ENCODE results near the gene NOP14.

Gene NOP14

DNA sequence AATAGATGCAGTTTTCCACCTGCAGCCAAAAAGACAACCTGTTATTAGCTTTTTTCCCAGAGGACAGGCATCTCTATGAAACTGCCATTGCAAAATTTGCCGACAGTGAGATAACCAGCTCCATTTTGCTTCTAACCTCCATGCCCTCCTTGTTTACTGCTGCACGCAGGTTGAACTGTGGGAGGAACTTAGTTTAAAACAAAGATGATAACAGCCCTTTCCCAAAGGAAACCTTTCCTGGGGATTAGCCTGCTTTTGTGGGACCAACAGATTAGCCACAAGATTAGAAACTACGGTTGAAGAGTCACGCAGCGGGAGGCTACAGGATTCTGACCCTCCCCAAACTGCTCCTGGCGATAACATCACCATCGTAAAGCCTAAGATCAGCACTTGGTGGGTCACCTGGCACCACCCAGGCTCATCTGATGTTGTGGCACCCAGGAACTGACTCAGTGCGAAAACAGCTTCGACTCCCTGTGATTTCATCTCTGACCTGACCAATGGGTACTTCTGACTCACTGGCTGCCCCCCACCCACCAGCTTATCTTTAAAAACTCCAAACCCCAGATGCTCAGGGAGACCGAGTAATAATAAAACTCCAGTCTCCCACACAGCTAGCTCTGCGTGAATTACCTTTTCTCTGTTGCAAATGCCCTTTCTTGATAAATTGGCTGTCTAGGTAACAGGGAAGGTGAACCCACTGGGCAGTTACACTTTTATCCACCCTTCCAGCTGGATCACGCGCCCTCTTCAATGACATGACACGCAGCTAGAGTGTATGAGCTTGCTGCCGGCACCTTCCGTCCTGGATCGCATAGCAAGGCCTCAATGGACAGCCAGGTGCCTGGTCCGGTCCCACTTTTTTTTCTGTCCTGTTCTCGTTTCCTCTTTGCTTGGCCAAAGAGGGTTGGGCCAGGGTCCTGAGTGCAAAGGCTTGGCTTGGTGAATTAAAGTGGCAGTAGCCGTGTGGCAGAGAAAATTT, 27.2 kb downstream of the NOP14 start:
- Histone ChIP-seq H3K27me3 (ENCODE audit: control insufficient read depth, low read length) (no peaks in the 10 kb centered on the region), H3K27ac (ENCODE audit: low read depth, low read length) (peak overlapping the region; percentile 51), H3K9me2 (replicated peaks; ENCODE audit: control insufficient read depth, low read length) (no peaks in the 10 kb centered on the region), H3K4me2 (ENCODE audit: low read length) (peak overlapping the region; percentile 91), H4K20me1 (ENCODE audit: control insufficient read depth, insufficient read depth, low read depth, low read length) (no peaks in the 10 kb centered on the region), H3K4me1 (ENCODE audit: control insufficient read depth, low read length) (peaks cover 66% of the 10 kb centered on the region), H3K36me3 (ENCODE audit: control insufficient read depth, low read length) (peaks cover 64% of the 10 kb centered on the region), H3K79me2 (ENCODE audit: control insufficient read depth, low read length) (peaks cover 39% of the 10 kb centered on the region), H3K4me3 (ENCODE audit: low read length) (peak overlapping the region; percentile 85), H3K9me3 (ENCODE audit: control insufficient read depth, insufficient read depth, low read length) (no peaks in the 10 kb centered on the region), H3F3A (ENCODE audit: control insufficient read depth, insufficient read depth) (peaks cover 26% of the 10 kb centered on the region)
- no peak for TF ChIP-seq EZH2phosphoT487 (IDR thresholded peaks at IDR 0.05; ENCODE audit: borderline replicate concordance, low read length)
- TF ChIP-seq, protein P1, sequence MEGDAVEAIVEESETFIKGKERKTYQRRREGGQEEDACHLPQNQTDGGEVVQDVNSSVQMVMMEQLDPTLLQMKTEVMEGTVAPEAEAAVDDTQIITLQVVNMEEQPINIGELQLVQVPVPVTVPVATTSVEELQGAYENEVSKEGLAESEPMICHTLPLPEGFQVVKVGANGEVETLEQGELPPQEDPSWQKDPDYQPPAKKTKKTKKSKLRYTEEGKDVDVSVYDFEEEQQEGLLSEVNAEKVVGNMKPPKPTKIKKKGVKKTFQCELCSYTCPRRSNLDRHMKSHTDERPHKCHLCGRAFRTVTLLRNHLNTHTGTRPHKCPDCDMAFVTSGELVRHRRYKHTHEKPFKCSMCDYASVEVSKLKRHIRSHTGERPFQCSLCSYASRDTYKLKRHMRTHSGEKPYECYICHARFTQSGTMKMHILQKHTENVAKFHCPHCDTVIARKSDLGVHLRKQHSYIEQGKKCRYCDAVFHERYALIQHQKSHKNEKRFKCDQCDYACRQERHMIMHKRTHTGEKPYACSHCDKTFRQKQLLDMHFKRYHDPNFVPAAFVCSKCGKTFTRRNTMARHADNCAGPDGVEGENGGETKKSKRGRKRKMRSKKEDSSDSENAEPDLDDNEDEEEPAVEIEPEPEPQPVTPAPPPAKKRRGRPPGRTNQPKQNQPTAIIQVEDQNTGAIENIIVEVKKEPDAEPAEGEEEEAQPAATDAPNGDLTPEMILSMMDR (IDR thresholded peaks at IDR 0.05; ENCODE audit: low read depth, low read length, poor library complexity, severe bottlenecking) = no peak

DNA sequence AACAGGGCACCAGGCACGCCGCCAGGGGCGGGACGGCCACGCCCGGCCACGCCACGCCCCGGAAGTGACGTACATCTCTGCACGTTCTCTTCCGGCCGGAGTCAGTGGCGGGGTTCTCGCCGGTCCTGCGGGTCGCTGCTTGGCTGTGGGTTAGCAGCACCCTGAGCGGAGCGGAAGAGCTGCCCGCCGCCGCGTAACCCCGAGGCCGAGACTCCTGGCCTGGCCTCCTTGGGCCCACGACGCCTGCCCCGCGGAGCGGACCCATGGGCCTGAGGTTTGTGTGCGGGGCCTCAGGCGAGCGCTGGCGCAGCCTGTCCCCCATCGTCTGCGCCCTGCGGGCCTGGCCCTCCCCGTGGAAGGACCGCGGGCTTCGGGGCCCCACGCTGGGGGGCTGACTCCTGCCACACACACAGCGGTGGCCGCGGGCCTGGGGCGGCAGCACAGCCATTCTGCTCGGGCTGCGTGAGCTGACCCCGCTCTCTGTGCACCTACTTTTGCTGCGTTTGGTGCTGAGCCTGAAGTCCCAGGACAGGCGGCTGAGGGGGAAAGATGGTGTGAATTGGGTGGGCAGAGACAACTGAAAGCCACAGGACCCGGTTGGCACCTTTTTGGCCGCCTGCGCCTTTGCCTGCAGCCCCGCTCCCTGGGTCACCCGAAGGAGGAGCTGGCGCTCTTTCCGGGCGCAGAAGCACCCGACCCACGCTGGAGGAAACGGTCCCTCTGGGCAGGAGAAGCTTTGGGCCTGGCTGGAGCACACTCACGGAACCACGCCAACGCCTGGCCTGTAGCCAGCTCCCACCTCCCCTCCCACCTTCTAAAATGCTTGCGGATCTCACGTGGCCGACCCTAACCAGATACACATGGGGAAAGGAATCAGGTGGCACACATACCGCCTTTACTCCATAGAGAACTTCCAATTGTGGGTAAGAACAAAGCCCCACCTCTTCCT, 28.1 kb downstream of the NOP14 start:
- TF ChIP-seq EZH2phosphoT487 (IDR thresholded peaks at IDR 0.05; ENCODE audit: borderline replicate concordance, low read length) = no peak
- TF ChIP-seq, protein P1 (IDR thresholded peaks at IDR 0.05; ENCODE audit: low read depth, low read length, poor library complexity, severe bottlenecking) = peak; percentile 27
- H3F3A ChIP-seq (ENCODE audit: control insufficient read depth, insufficient read depth) = peaks cover 26% of the 10 kb centered on the region
- peaks cover 40% of the 10 kb centered on the region for H3K79me2 ChIP-seq (ENCODE audit: control insufficient read depth, low read length)
- no peaks in the 10 kb centered on the region for H3K27me3 ChIP-seq (ENCODE audit: control insufficient read depth, low read length)
- peaks cover 64% of the 10 kb centered on the region for H3K36me3 ChIP-seq (ENCODE audit: control insufficient read depth, low read length)
- H3K9me3 ChIP-seq (ENCODE audit: control insufficient read depth, insufficient read depth, low read length) = no peaks in the 10 kb centered on the region
- H3K4me2 ChIP-seq (ENCODE audit: low read length) = peak overlapping the region; percentile 91
- no peaks in the 10 kb centered on the region for H4K20me1 ChIP-seq (ENCODE audit: control insufficient read depth, insufficient read depth, low read depth, low read length)
- no peaks in the 10 kb centered on the region for H3K9me2 ChIP-seq (replicated peaks; ENCODE audit: control insufficient read depth, low read length)
- peak overlapping the region; percentile 51 for H3K27ac ChIP-seq (ENCODE audit: low read depth, low read length)
- peaks cover 68% of the 10 kb centered on the region for H3K4me1 ChIP-seq (ENCODE audit: control insufficient read depth, low read length)
- peak overlapping the region; percentile 85 for H3K4me3 ChIP-seq (ENCODE audit: low read length)

DNA sequence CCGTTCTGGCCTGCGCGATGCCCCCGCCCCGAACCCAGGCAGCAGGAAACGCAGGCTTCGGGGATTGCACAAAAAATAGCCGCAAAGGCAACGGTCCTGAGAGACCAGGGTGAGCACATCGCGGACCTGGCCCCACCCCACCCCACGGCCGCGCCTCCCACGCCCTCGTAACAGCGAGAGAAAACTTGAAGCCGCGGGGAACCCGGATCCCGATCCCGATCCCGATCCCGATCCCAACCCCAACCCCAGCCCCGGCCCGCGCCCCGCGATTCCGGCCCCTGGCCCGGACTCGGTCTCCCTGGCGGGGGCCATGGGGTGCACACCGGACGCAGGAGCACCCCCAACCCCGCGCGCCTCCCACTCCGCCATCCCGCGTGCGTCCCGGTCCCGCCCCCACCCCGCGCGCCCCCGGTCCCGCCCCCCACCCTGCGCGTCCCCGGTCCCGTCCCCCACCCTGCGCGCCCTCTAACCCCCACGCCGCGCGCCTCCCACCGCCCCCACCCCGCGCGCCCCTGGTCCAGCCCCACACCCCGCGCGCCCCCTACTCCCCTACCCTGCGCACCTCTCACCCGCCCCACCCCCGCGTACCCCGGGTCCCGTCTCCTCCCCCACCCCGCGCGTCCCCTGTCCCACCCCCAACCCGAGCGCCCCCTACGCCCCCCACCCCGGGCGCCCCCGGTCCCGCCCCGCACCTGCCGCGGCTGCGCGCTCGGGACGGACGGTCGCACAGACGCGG, 29.0 kb downstream of the NOP14 start:
- no peaks in the 10 kb centered on the region for H4K20me1 ChIP-seq (ENCODE audit: control insufficient read depth, insufficient read depth, low read depth, low read length)

More for the DNA sequence above, 29.0 kb downstream of the NOP14 start:
- H3F3A ChIP-seq (ENCODE audit: control insufficient read depth, insufficient read depth) = peaks cover 26% of the 10 kb centered on the region
- peaks cover 64% of the 10 kb centered on the region for H3K36me3 ChIP-seq (ENCODE audit: control insufficient read depth, low read length)
- peaks cover 36% of the 10 kb centered on the region for H3K79me2 ChIP-seq (ENCODE audit: control insufficient read depth, low read length)
- H3K4me1 ChIP-seq (ENCODE audit: control insufficient read depth, low read length) = peaks cover 64% of the 10 kb centered on the region
- H3K27me3 ChIP-seq (ENCODE audit: control insufficient read depth, low read length) = no peaks in the 10 kb centered on the region
- TF ChIP-seq, protein P1 (IDR thresholded peaks at IDR 0.05; ENCODE audit: low read depth, low read length, poor library complexity, severe bottlenecking) = no peak
- TF ChIP-seq EZH2phosphoT487 (IDR thresholded peaks at IDR 0.05; ENCODE audit: borderline replicate concordance, low read length) = no peak
- no peaks in the 10 kb centered on the region for H3K9me2 ChIP-seq (replicated peaks; ENCODE audit: control insufficient read depth, low read length)
- no peaks in the 10 kb centered on the region for H3K9me3 ChIP-seq (ENCODE audit: control insufficient read depth, insufficient read depth, low read length)
- no peak overlapping the region for H3K27ac ChIP-seq (ENCODE audit: low read depth, low read length)
- peak overlapping the region; percentile 84 for H3K4me2 ChIP-seq (ENCODE audit: low read length)
- H3K4me3 ChIP-seq (ENCODE audit: low read length) = peak overlapping the region; percentile 85
